Fibroblast of skin of left biceps (primary cell): ENCODE data around the gene FBXO40.

Source experiments
- DNase-seq, 2 experiments: peaks; one replicate each; pipeline ENCODE4 v3.0.0-alpha.2; 2013; ENCODE audit warnings: low read depth in 2 of 2

FBXO40 gene

DNA sequence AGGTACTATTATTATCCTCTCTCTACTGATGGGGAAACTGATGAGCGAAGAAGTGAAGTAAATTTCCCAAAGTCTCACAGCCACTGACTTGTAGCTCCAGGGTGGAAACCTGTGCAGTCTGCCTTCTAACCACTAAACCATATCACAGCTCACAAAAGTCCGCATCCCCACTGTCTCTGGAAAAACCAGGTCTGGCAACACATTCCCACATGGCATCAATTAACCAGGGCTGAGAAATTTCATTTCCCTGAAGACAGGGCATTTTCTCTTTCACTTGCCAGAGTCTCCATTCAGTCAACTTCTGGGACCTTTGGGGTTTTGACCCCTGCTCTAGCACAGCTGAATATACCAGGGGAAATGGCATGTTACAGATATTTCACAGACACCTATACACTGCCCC is 26.5 kb downstream of the FBXO40 start:
- no peak for DNase-seq

DNA sequence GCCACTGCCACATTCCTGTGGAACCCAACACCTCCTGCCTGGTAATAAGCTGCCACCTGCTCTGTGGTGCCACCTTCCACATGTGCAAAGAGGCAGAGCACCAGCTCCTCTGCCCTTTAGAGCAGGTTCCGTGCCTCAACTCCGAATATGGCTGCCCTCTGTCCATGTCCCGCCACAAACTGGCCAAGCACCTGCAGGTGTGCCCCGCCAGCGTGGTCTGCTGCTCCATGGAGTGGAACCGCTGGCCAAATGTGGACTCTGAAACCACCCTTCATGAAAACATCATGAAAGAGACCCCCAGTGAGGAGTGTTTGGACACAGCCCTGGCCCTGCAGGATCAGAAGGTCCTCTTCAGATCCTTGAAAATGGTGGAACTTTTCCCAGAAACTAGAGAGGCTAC is 28.3 kb downstream of the FBXO40 start:
- DNase-seq: no peak

DNA sequence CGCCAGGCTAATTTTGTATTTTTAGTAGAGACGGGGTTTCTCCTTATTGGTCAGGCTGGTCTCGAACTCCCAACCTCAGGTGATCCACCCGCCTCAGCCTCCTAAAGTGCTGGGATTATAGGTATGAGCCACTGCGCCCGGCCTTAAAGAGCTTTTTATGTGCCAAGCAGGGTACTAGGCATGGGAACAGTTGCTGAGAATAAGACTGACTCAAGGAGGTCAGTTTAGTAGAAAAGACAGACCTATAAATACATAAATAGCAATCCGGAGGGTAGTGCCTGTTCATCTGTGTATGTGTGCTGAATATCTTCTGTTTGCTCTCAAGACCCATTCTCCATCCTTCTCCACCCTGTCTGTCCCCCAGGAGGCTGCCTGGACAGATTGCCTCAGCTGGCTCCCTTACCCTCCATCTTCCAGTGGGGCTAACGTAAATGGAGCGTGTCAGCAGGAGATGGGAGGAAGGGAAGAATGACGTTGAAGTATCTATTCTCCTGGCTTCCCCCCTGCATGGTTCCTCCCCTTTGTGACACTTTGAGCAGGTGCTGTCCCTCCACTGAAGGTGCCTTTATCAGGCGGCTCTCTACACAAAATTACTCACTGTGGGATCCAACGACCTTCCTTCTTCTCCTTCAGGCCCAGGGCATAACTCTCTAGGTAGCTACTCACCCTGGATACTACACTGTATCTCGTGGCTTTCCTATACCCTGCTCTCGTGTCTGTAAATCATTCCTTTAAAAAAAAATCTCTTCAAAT is 31.1 kb downstream of the FBXO40 start:
- no peak for DNase-seq

DNA sequence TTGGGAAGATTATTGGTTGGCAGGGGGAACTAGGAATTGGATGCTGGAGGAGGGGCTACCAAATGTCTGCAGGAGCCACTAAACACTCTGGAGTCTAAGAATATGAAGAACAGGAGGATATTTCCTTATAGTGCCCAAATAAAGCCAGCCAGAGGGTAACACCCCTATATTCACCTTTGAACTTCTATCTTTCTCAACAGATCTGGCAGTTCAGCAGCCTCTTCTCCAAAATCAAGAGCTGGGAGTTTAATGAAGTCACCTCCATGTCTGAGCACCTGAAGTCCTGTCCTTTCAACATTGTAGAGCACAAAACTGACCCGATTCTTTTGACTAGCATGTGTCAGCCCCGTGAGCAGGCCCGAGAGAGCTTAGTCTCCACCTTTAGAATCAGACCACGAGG is 33.3 kb downstream of the FBXO40 start:
- no peak for DNase-seq

DNA sequence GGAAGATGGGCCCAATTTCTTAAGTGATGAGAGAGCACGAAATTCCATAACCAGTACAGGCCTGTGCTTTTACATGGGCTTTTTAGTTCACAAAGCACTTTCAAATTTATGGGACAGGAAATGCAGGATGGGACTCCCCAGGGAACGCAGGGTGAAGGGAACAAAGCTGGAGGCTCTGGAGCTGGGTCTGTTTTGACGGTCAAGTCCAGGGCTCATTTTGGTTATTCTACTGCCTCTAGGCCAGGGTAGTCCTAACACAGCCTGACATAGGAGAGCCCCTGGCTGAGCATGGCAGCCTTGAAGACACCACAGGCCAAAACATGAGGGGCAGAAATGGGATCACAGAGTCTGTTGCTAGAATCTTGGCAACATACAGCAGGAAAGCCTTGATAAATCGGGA is 34.0 kb downstream of the FBXO40 start:
- DNase-seq: no peak

DNA sequence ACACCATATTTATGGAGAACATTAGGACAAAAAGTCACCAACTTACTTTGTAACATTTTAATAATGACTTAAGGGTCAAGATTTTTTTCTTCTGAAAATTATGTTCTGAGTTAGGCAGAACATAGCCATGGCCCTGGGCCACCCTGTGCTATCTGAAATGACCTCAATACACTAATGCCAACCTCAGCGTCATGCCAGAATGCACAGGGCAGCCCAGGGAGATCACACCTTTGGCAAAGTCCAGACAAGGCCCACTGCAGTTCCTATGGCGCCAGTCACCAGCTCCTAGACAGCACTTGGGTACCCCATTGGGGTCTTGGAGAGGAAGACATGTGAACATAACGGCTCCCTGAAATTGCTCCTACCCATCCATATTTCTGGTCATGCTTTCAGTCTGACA is 34.4 kb downstream of the FBXO40 start:
- no peak for DNase-seq

DNA sequence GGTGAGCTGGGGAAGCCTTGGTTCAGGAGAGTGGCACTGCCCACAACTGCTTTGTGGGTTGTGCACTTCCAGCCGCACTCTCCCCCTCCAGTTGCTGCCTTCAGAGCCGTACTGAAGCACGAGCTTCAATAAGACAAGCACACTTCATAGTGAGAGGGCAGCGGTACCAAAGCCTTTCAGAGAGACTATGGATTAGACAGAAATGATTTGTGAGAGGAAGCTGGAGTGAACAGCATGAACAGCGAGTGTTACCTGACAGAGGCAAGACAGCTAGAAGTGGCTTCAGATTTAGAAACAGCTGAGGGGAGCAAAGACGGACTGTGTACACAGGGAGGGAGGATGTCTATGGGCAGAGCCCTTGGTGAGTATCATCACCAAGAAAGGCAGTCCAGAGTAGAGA is 36.4 kb downstream of the FBXO40 start:
- no peak for DNase-seq

DNA sequence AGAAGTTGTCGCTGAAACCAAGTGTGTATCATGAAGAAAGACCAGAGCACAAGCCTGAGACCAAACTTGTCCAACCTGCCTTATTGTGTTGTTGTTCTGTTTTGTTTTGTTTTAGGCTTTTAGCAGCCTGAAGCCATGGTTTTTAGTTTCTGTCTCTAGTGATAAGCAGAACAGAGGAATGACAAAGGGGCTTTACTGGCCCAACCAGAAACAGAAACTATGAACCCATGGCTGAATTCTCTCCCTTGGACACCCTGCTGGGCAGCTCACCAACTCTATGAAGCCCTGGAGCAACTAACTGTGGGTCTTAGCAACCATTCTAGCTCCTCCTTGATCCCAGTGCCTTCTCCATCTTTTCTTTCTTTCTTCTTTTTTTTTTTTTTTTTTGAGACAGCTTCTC is 37.2 kb downstream of the FBXO40 start:
- no peak for DNase-seq

DNA sequence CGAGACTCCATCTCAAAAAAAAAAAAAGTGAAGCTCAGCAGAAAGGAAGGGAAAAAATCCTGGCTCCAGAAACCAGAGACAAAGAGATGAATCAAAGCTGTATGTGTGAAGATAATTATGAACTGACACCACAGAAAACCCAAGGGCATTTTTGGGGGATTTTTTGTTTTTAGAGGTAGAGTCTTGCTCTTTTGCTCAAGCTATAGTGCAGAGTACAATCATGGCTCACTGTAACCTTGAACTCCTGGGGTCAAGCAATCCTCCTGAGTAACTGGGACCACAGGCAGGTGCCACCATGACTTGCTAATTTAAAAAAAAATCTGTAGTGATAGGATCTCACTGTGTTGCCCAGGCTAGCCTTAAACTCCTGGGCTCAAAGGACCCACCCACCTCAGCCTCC is 44.7 kb downstream of the FBXO40 start:
- no peak for DNase-seq

DNA sequence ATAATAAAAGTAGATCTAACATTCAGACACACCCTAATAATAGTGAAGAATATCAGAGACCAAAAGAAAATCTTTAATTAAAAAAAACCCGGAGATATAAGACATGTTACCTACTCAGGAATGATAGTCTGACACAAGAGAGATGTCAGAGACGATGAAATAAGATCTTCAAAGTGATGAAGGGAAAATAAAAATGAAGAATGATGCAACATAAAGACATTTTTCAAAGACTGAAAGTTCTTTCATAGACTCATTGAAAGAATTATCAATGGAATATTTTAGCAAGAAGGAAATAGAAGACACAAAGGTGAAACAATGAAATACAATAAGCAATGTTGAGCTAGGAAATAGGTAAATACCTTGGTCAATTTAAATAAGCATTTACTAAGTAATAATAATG is 47.9 kb downstream of the FBXO40 start:
- no peak for DNase-seq

DNA sequence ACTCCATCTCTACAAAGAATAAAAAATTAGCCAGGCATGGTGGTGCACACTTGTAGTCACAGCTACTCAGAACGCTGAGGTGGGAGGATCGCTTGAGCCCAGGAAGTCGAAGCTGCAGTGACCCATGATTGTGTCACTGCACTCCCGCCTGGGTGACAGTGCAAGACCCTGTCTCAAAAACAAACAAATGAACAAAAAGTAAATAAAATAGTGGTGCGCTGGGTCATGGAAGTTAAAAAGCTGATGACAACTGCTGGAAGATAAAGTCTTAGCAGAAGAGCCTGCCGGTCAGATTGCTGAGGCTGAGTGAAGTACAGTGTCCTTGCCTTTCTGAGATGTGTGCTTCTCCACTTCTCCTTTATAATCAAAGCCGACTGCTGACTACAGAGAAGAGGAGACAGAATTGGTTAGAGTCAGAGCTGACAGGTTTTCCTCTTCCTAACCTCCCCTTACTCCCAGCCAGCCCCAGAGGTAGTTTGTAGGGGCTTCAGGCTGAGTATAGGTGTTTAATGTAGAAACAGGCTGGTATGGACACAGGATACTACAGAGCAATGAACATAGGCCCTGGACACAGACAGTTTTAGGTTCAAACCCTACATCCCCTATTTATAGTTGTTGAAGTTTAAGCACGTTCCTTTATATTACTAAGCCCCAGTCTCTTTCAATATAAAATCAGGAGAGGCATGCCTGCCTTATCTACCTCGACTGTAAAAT is 49.6 kb downstream of the FBXO40 start:
- DNase-seq: no peak

DNA sequence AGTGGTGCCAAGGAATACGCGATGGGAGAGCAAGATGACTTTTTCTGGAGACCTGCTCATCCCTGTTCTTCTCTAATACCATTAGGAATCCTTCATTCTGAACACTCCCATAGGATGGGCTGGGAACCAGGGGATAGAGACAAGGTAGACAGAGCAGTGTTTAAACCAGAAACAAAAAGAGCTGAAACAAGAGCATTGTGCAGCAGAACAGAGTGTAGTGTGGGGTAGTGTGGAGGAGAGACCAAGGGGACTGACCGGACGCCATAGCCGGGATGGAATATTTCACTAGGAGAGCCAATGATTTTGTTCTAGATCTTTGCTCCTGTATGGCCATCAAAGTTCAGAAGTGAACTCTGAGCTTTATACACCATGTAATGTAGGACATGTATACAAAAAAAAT is 51.9 kb downstream of the FBXO40 start:
- no peak for DNase-seq

DNA sequence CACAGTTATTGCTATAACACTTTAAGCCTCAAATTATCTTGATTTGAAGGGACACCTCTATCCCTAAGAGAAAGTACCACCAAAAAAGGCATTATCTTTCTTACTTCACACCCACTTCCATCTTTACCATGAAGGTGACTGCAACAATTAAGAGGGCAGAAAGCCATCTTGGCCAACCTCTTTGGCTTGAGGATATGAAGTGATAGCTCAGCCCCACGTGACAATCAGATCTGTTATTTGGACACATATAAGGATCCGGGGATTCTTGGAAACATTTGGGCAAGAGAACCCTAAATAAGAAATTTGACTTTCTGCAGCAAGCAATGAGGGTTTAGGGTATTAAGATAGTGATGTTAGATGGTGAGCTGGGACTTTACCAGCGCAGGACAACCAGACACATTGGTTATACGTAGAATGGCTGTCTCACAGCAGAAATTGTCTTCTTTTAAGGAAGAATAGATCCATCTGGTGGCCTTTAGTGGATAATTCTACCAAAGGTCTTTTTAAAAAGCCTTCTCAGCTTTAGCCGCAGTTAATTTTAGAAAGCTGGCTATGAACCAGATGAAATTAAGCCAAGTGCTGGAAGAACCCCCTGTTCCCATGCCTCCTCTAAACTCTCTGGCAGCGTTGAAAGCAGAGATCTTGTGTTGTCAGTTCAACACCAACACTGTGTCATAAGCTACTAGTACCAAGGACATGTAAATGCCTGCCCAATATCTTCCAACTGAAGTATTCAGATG is 55.2 kb downstream of the FBXO40 start:
- no peak for DNase-seq

DNA sequence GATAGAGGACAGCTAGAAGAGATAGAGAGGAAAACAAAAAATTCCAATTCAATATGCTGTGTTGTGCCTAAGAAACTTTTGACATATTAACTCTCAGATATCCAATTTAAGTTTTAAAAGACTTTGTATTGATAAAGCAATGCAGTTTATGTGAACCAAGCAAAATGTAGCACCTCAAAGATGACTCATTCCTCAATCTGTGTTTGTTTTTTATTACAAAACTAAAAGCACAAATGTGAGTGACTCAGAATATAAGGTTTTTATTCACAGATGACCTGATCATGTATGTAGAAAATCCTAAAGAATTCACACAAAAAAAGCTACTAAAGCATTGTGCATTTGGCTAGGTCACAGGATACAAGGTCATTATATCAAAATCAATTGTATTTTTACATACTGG is 56.5 kb downstream of the FBXO40 start:
- no peak for DNase-seq

DNA sequence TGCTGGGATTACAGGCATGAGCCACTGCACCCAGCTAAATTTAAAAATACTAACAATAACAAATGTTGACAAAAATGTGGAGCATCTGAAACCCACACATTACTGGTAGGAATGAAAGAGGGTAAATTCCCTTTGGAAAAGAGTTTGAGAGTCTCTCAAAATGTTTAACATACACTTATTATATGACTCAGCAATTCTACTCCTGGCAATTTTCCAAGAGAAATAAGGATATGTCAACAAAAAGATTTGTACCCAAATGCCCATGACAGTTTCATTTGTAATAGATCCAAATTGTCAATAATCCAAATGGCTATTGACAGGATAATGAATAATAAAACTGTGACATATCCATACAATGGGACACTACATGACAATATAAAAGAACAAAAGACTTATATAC is 58.5 kb downstream of the FBXO40 start:
- DNase-seq: no peak

DNA sequence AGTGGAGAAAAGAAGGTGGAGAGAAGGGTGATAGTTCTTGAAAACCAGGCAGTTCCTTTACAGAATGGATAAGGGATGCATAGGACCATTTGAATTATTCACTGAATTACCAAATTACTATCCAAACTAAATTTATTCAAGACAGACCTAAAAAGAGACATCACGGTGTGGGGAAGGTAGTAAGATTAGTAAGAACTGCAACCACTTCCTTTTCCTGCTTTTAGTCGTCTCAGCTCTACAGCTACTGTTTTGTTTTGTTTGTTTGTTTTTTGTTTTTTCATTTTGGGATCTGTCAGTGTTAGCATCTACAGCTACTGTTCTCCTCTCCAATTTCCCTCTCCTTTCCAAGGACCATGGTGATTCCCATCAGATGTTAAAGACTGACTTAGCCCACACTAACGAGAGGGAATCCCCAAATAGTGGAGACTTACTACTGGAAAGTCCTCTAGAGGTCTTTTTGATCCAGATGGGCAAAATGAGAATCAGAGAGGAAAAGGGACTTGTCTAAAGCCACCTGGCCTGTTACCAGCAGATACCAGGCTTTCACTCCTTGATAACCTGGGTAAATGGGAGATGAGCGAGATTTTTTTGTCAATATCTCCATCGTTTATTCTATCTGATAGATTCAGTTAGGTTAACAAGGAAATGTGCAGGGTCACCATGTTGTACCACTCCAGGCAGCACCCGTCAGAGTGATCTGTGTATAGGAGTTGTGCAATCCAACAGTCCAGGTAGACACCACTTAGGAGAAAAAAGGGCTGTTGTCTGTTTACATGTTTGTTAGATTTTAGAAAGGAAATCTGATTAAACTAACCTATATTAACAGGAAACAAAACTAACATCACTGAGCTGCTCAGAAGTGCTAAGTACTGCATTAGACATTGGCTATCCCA is 61.6 kb downstream of the FBXO40 start:
- no peak for DNase-seq

DNA sequence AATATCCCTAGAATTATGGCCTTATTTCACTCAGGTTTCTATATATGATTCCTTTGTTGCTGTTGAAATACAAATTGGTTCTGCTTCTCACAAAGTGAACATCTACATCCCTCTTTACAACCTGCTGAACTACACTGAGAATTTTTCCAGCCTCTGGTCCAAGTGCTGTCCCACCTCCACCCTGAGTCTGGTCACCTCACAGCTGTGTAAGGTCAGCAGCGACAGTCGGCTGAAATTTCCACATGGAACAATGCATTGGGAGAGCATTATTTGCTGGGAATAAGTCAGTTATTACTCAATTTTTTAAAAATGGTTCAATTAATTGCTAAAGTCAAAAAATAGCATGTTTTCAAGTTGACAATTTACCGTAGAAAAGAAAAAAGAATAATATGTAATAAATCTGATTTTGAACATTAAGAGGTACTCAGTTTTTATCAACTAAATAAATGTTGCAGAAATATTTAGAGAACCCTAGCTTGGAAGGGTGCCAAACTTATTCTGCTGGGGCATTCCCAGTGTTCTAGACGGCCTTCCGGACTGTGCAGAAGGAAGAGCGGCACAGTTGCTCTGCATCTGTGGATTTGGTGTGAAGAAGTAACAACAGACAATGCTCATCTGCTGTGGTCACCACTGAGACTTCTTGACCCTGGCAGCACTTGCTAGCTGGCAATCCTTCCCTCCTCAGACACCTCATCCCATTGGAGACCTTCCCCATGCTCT is 65.7 kb downstream of the FBXO40 start:
- DNase-seq: no peak

DNA sequence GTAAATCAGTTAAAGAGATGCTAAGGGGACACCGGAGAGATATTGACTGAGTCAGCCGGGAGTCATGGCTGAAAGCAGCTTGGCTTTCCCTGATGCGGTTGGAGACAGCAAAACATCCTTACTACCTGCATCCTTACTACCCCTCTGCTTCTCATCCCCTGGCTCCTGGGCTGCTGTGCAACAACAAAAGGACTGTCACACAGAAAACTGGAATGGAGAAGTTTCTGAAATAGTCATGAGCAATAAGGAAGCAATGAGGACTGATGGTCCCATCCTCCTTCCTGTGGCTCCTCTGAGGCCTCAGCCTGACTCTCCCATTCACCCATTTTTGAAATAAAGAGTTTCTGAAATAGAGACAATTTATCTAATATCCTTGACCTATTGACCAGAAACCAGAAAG is 66.4 kb downstream of the FBXO40 start:
- DNase-seq: no peak

DNA sequence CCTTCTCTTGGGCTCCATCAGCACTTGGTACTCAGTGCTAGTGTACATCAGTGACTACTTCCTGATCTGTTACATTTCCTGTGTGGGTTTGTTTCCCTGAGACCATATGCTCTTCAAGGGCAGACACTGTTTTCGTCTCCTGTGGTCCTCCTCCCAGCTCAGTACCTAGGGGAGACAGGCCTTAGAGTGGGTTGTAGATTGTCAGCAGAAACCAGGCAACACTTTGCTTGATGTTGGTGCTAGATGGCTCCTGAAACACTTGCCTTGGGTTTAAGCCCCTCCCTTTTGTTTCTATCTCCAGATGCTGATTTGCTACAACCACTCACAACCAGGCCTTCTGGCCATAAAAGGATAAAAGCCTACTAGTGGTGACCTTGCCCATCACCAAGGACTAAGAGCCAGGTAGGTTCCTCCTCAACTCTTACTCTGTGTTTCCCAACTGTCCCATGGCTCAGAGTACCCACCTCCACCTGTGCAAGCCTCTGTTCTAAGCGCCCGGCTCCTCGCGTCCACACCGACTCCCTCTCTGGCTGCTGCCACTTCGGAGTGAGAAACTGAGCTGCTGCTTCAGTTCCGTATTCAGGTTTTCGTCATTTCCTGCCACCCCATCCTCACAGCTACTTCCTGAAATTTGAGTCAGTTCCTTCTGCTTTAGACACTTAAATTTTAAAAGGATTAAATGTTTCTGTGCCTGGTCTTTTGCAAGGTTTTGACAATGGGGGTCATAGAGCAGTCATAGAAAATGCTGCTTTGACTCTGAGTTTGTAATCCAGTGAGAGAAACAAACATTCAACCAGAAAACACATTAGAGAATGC is 67.4 kb downstream of the FBXO40 start, which contains the start of gene HCLS1:
Gene HCLS1, minus strand, starts transcription at position 548 of the 816 bp plus-strand sequence. CDS start 2,556 bp downstream, outside the sequence.
- DNase-seq: no peak

DNA sequence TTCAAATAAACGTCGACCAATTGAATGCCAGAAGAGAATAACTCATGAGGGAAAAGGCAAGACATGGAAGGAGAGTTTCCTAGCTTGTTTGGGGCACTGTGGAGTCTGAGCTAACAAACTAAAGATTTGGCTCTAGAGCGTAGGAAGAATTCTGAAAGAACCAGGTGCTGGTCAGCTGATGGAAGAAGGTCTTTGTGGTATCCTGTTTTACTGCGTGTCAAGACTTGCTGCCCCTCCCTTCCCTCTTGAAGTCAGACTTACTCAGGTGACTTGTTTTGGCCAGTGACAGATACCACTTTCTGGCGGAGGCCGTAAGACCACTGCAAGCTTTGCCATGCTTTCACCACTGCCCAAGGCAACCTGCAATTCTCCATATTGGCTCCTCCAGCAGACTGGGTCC is 68.2 kb downstream of the FBXO40 start:
- no peak for DNase-seq
